ENCODE data around the gene ABCG2.

ABCG2 gene

GRCh38 chr4:88188738-88189417 lies 30.4 kb upstream of the ABCG2 start:
- Histone ChIP-seq H3K9me2 (replicated peaks; ENCODE audit: low read depth, low read length) (no peaks in the 10 kb centered on the region), H3K4me3 (ENCODE audit: low read length, poor library complexity, severe bottlenecking) (no peak overlapping the region), H4K20me1 (ENCODE audit: insufficient read depth, low read length, poor library complexity, severe bottlenecking) (no peaks in the 10 kb centered on the region), H2AFZ (ENCODE audit: low read length) (no peak overlapping the region), H3F3A (ENCODE audit: low read depth) (no peaks in the 10 kb centered on the region), H3K9ac (ENCODE audit: low read depth, low read length, poor library complexity, severe bottlenecking) (no peak overlapping the region), H3K4me1 (ENCODE audit: insufficient read depth, low read length, poor library complexity, severe bottlenecking) (peaks cover 6% of the 10 kb centered on the region), H3K9me3 (ENCODE audit: insufficient read depth, low read depth, low read length) (no peaks in the 10 kb centered on the region), H3K36me3 (ENCODE audit: insufficient read depth, low read length) (no peaks in the 10 kb centered on the region), H3K4me2 (ENCODE audit: low read depth, low read length, poor library complexity, severe bottlenecking) (no peak overlapping the region), H3K79me2 (ENCODE audit: insufficient read depth, low read length) (no peaks in the 10 kb centered on the region), H3K27me3 (ENCODE audit: insufficient read depth, low read length, poor library complexity, severe bottlenecking) (no peaks in the 10 kb centered on the region)
- TF ChIP-seq, protein P1, sequence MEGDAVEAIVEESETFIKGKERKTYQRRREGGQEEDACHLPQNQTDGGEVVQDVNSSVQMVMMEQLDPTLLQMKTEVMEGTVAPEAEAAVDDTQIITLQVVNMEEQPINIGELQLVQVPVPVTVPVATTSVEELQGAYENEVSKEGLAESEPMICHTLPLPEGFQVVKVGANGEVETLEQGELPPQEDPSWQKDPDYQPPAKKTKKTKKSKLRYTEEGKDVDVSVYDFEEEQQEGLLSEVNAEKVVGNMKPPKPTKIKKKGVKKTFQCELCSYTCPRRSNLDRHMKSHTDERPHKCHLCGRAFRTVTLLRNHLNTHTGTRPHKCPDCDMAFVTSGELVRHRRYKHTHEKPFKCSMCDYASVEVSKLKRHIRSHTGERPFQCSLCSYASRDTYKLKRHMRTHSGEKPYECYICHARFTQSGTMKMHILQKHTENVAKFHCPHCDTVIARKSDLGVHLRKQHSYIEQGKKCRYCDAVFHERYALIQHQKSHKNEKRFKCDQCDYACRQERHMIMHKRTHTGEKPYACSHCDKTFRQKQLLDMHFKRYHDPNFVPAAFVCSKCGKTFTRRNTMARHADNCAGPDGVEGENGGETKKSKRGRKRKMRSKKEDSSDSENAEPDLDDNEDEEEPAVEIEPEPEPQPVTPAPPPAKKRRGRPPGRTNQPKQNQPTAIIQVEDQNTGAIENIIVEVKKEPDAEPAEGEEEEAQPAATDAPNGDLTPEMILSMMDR (conservative IDR thresholded peaks at IDR 0.05; ENCODE audit: low read length): no peak
- no peak for TF ChIP-seq EZH2phosphoT487 (IDR thresholded peaks at IDR 0.05; ENCODE audit: borderline replicate concordance)

DNA sequence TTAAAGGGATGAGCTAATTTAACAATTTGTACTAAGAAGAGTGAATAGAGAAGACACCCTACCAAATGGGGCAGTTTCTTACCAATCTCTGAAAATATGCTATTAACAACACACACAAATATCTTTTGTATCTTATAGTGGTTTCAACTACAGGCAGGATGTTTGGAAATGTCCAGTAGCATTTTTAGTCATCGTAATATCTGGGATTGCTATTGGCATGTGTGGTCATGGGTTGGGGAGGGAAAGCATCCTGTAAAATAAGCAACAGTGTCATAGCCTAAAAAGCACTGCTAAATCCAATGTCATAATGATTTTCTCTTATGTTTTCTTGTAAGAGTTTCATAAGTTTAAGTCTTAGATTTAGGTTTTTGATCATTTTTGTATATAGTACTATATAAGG lies 29.3 kb upstream of the ABCG2 start:
- no peak overlapping the region for H3K4me3 ChIP-seq (ENCODE audit: low read length, poor library complexity, severe bottlenecking)
- no peaks in the 10 kb centered on the region for H4K20me1 ChIP-seq (ENCODE audit: insufficient read depth, low read length, poor library complexity, severe bottlenecking)
- H3K27me3 ChIP-seq (ENCODE audit: insufficient read depth, low read length, poor library complexity, severe bottlenecking): no peaks in the 10 kb centered on the region
- no peaks in the 10 kb centered on the region for H3F3A ChIP-seq (ENCODE audit: low read depth)
- no peaks in the 10 kb centered on the region for H3K79me2 ChIP-seq (ENCODE audit: insufficient read depth, low read length)
- TF ChIP-seq, protein P1 (conservative IDR thresholded peaks at IDR 0.05; ENCODE audit: low read length): no peak
- no peak for TF ChIP-seq EZH2phosphoT487 (IDR thresholded peaks at IDR 0.05; ENCODE audit: borderline replicate concordance)
- no peaks in the 10 kb centered on the region for H3K9me3 ChIP-seq (ENCODE audit: insufficient read depth, low read depth, low read length)
- H2AFZ ChIP-seq (ENCODE audit: low read length): no peak overlapping the region
- H3K4me2 ChIP-seq (ENCODE audit: low read depth, low read length, poor library complexity, severe bottlenecking): no peak overlapping the region
- H3K4me1 ChIP-seq (ENCODE audit: insufficient read depth, low read length, poor library complexity, severe bottlenecking): peaks cover 6% of the 10 kb centered on the region
- H3K36me3 ChIP-seq (ENCODE audit: insufficient read depth, low read length): no peaks in the 10 kb centered on the region
- no peaks in the 10 kb centered on the region for H3K9me2 ChIP-seq (replicated peaks; ENCODE audit: low read depth, low read length)
- H3K9ac ChIP-seq (ENCODE audit: low read depth, low read length, poor library complexity, severe bottlenecking): no peak overlapping the region

- H3F3A ChIP-seq (ENCODE audit: low read depth): no peaks in the 10 kb centered on the region
- no peaks in the 10 kb centered on the region for H3K9me3 ChIP-seq (ENCODE audit: insufficient read depth, low read depth, low read length)
- no peaks in the 10 kb centered on the region for H3K79me2 ChIP-seq (ENCODE audit: insufficient read depth, low read length)
- TF ChIP-seq, protein P1 (conservative IDR thresholded peaks at IDR 0.05; ENCODE audit: low read length): no peak
- no peak for TF ChIP-seq EZH2phosphoT487 (IDR thresholded peaks at IDR 0.05; ENCODE audit: borderline replicate concordance)
- no peak overlapping the region for H3K9ac ChIP-seq (ENCODE audit: low read depth, low read length, poor library complexity, severe bottlenecking)
- H4K20me1 ChIP-seq (ENCODE audit: insufficient read depth, low read length, poor library complexity, severe bottlenecking): no peaks in the 10 kb centered on the region
- peaks cover 6% of the 10 kb centered on the region for H3K4me1 ChIP-seq (ENCODE audit: insufficient read depth, low read length, poor library complexity, severe bottlenecking)
- H2AFZ ChIP-seq (ENCODE audit: low read length): no peak overlapping the region
- no peaks in the 10 kb centered on the region for H3K36me3 ChIP-seq (ENCODE audit: insufficient read depth, low read length)
- no peak overlapping the region for H3K4me2 ChIP-seq (ENCODE audit: low read depth, low read length, poor library complexity, severe bottlenecking)
- no peak overlapping the region for H3K4me3 ChIP-seq (ENCODE audit: low read length, poor library complexity, severe bottlenecking)
- H3K27me3 ChIP-seq (ENCODE audit: insufficient read depth, low read length, poor library complexity, severe bottlenecking): no peaks in the 10 kb centered on the region
- no peaks in the 10 kb centered on the region for H3K9me2 ChIP-seq (replicated peaks; ENCODE audit: low read depth, low read length)
Observed at GRCh38 chr4:88185906-88186305, 27.5 kb upstream of the ABCG2 start.

Measured in Loucy (cell line).